HepG2 (cell line): ENCODE results near the gene HDAC5. TPM values are rescaled to one million over a fixed set of nuclear protein-coding genes. Genes with fewer than 3 reads are reported as not detected.

Source experiments
- ATF1 ChIP-seq: IDR thresholded peaks from 2 replicates; pipeline ENCODE4 v1.6.1; 2016; ENCODE audit warnings: mild to moderate bottlenecking, control low read depth
- RARA ChIP-seq: IDR thresholded peaks from 2 replicates; pipeline ENCODE4 v1.6.1; 2016; ENCODE audit warnings: missing genetic modification reagents, missing compliant biosample characterization
- YEATS4 ChIP-seq: sonication (generic); formaldehyde crosslinking; IDR thresholded peaks from 2 replicates; pipeline ENCODE4 v1.4.0; 2020; ENCODE audit warnings: missing genetic modification reagents, borderline replicate concordance
- ZNF136 ChIP-seq: sonication (generic); formaldehyde crosslinking; IDR thresholded peaks from 2 replicates; pipeline ENCODE4 v1.8.1; 2022; ENCODE audit warnings: low read depth, mild to moderate bottlenecking, moderate library complexity, missing genetic modification reagents
- ZNF644 ChIP-seq: IDR thresholded peaks from 2 replicates; pipeline ENCODE4 v1.6.1; 2016; ENCODE audit warnings: low read depth
- ZSCAN21 ChIP-seq: sonication (generic); formaldehyde crosslinking; IDR thresholded peaks from 2 replicates; pipeline ENCODE4 v1.8.0; 2022; ENCODE audit warnings: mild to moderate bottlenecking, missing genetic modification reagents, moderate library complexity, borderline replicate concordance
- polyA plus RNA-seq, 8 experiments: library from polyadenylated mRNA; depleted of rRNA in 3 of 8; stranded (reverse) in 7 of 8; unstranded in 1 of 8; fragments of >200 nt; fragmentation: Illumina TruSeq in 4 of 8; extraction: Trizol in 4 of 8; gene quantifications; 2 replicates each; pipeline versions ENCODE4 v1.2.1 to v1.2.3, GENCODE V29; 2011 to 2016; ENCODE audit warnings: low read depth in 4 of 8, missing spikeins in 1 of 8, mixed read lengths in 1 of 8; ENCODE audit not compliant: insufficient read depth in 1 of 8
- total RNA-seq, 5 experiments: library from RNA; depleted of rRNA; stranded (reverse); fragments of >200 nt; fragmentation: Illumina TruSeq; extraction: Trizol; gene quantifications; 2 replicates each; pipeline ENCODE4 v1.2.3, GENCODE V29; 2016; ENCODE audit warnings: low read depth in 1 of 5
- TF ChIP-seq, protein P1 (sequence below): sonication (generic); formaldehyde crosslinking; IDR thresholded peaks from 2 replicates; pipeline ENCODE4 v1.4.0; 2020; ENCODE audit warnings: mild to moderate bottlenecking, missing genetic modification reagents
- TF ChIP-seq, protein P2 (sequence below): IDR thresholded peaks from 2 replicates; pipeline ENCODE4 v1.6.1; 2016; ENCODE audit warnings: low read depth
- TF ChIP-seq, protein P3 (sequence below): sonication (generic); formaldehyde crosslinking; IDR thresholded peaks from 2 replicates; pipeline ENCODE4 v1.4.0; 2020; ENCODE audit warnings: mild to moderate bottlenecking, missing genetic modification reagents

HDAC5 gene
- total and polyA plus RNA-seq, 2 of the 13 experiments (the other 11 are each of a cell fraction or from before 2014, with no cell fraction given): 46.4 to 85.4 TPM

- TF ChIP-seq, protein P1, sequence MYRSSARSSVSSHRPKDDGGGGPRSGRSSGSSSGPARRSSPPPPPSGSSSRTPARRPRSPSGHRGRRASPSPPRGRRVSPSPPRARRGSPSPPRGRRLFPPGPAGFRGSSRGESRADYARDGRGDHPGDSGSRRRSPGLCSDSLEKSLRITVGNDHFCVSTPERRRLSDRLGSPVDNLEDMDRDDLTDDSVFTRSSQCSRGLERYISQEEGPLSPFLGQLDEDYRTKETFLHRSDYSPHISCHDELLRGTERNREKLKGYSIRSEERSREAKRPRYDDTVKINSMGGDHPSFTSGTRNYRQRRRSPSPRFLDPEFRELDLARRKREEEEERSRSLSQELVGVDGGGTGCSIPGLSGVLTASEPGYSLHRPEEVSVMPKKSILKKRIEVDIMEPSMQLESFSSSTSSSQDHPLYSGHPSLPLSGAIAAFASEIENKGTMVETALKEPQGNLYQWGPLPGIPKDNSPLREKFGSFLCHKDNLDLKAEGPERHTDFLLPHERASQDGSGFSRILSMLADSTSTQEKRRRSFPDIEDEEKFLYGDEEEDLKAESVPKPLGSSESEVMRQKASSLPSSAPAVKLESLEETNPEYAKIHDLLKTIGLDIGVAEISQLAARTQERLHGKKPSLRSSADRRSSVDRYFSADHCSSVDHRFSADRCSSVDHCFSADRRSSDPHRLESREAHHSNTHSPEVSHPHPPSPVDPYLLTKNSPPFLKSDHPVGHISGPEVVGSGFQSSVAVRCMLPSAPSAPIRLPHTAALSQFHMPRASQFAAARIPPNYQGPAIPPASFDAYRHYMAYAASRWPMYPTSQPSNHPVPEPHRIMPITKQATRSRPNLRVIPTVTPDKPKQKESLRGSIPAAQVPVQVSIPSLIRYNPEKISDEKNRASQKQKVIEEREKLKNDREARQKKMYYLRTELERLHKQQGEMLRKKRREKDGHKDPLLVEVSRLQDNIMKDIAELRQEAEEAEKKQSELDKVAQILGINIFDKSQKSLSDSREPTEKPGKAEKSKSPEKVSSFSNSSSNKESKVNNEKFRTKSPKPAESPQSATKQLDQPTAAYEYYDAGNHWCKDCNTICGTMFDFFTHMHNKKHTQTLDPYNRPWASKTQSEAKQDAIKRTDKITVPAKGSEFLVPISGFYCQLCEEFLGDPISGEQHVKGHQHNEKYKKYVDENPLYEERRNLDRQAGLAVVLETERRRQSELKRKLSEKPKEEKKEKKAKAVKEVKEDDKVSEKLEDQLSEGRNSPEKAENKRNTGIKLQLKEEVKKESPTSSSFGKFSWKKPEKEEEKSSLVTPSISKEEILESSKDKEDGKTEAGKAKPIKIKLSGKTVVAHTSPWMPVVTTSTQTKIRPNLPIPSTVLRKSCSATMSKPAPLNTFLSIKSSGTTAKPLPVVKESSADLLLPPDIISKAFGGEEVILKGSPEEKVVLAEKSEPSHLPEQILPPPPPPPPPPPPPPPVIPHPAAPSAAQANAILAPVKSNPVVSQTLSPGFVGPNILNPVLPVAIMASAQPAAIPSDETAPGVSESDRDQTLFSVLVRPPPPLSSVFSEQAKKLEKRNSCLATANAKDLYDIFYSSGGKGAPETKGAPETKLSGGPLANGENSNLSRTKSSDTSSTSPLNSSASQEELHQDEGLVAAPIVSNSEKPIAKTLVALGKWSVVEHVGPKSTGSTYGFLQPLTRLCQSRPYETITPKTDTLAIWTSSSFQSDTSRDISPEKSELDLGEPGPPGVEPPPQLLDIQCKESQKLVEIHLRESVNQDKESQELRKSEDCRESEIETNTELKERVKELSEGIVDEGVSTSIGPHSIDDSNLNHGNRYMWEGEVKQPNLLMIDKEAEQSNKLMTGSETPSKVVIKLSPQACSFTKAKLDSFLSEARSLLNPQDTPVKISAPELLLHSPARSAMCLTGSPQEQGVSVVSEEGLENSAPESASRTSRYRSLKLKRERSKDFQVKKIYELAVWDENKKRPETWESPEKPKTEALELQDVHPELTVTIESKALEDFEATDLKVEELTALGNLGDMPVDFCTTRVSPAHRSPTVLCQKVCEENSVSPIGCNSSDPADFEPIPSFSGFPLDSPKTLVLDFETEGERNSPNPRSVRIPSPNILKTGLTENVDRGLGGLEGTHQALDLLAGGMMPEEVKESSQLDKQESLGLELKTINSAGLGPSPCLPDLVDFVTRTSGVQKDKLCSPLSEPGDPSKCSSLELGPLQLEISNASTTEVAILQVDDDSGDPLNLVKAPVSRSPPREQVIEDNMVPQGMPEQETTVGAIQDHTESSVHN (CRISPR knock-in tag): peak; percentile 83
- no peak for TF ChIP-seq ZNF136 (CRISPR knock-in tag)
- no peak for TF ChIP-seq ATF1
- peak; percentile 39; the same call in 1 of the 2 replicates for TF ChIP-seq RARA
- peak; percentile 66; the same call in 1 of the 2 replicates for TF ChIP-seq ZSCAN21 (CRISPR knock-in tag)
- TF ChIP-seq, protein P2, sequence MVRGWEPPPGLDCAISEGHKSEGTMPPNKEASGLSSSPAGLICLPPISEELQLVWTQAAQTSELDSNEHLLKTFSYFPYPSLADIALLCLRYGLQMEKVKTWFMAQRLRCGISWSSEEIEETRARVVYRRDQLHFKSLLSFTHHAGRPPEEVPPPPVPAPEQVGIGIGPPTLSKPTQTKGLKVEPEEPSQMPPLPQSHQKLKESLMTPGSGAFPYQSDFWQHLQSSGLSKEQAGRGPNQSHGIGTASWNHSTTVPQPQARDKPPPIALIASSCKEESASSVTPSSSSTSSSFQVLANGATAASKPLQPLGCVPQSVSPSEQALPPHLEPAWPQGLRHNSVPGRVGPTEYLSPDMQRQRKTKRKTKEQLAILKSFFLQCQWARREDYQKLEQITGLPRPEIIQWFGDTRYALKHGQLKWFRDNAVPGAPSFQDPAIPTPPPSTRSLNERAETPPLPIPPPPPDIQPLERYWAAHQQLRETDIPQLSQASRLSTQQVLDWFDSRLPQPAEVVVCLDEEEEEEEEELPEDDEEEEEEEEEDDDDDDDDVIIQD: no peak
- TF ChIP-seq YEATS4: peak; percentile 46; the same call in 1 of the 2 replicates
- TF ChIP-seq, protein P3, sequence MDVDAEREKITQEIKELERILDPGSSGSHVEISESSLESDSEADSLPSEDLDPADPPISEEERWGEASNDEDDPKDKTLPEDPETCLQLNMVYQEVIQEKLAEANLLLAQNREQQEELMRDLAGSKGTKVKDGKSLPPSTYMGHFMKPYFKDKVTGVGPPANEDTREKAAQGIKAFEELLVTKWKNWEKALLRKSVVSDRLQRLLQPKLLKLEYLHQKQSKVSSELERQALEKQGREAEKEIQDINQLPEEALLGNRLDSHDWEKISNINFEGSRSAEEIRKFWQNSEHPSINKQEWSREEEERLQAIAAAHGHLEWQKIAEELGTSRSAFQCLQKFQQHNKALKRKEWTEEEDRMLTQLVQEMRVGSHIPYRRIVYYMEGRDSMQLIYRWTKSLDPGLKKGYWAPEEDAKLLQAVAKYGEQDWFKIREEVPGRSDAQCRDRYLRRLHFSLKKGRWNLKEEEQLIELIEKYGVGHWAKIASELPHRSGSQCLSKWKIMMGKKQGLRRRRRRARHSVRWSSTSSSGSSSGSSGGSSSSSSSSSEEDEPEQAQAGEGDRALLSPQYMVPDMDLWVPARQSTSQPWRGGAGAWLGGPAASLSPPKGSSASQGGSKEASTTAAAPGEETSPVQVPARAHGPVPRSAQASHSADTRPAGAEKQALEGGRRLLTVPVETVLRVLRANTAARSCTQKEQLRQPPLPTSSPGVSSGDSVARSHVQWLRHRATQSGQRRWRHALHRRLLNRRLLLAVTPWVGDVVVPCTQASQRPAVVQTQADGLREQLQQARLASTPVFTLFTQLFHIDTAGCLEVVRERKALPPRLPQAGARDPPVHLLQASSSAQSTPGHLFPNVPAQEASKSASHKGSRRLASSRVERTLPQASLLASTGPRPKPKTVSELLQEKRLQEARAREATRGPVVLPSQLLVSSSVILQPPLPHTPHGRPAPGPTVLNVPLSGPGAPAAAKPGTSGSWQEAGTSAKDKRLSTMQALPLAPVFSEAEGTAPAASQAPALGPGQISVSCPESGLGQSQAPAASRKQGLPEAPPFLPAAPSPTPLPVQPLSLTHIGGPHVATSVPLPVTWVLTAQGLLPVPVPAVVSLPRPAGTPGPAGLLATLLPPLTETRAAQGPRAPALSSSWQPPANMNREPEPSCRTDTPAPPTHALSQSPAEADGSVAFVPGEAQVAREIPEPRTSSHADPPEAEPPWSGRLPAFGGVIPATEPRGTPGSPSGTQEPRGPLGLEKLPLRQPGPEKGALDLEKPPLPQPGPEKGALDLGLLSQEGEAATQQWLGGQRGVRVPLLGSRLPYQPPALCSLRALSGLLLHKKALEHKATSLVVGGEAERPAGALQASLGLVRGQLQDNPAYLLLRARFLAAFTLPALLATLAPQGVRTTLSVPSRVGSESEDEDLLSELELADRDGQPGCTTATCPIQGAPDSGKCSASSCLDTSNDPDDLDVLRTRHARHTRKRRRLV (CRISPR knock-in tag): no peak
- no peak for TF ChIP-seq ZNF644 (CRISPR knock-in tag)
Measured at GRCh38 chr17:44137891-44138709, 14.7 kb upstream of the HDAC5 start (continued).
